GM10266 (cell line): Measurements from ENCODE around the gene GPHB5.

Experiments
- DNase-seq: peaks from one replicate; pipeline ENCODE4 v3.0.0; 2012; ENCODE audit errors: extremely low spot score
- TF ChIP-seq, protein P1 (sequence below): IDR thresholded peaks from 2 replicates; pipeline ENCODE4 v1.5.1; 2012; ENCODE audit warnings: mild to moderate bottlenecking, low read depth; ENCODE audit not compliant: control insufficient read depth, insufficient read depth; ENCODE audit errors: missing control alignments

GPHB5 gene

DNA sequence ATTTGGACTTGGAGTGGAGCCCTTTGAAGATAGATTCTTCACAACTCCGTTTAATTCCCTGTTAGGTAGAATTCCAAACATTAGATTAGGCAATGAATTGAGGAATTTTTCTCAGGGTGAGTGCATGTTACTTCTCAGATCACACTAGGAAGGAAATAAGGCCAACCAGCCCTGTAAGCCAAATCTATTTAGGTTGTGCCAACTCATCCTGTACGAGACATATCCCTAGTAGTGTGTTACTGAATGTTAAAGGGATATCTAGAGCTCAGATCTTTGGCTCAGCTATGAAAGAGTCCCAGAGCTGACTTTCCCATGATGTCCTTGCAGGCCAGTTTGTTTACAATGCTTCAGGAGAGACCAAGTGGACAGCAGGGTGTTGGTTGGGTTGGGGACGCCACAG lies 45.6 kb downstream of the GPHB5 start:
- DNase-seq = no peak

DNA sequence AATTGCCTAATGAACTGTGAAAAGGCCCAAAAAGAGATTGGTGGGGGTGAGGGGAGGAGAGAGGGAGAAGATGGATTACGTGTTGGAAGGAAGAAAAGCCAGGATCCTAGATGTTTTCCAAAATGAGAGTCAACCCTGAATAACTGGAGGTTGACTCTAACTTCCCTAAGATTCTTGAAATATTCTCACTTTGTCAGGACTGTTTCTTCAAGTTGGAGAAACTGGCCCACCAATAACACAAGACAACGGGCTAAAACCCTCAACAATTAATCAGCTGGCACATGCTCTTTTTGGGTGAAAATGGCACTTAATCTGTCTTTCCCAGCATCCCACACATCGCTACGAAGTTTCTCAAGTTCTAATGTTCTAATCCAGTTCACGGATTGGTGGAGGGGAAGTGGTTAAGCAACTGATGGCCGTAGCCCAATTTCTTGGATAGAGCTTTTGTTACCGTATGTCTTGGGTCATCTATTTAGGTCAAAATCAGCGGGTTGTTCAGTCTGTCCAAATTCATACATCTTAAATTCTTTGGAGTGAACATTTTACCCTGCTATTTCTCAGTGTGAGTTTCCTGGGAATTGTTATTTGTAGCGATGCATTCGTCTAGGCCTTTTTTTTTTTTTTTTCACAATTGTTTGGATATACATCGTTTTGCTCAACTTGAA lies 49.0 kb downstream of the GPHB5 start:
- DNase-seq = no peak
- TF ChIP-seq, protein P1, sequence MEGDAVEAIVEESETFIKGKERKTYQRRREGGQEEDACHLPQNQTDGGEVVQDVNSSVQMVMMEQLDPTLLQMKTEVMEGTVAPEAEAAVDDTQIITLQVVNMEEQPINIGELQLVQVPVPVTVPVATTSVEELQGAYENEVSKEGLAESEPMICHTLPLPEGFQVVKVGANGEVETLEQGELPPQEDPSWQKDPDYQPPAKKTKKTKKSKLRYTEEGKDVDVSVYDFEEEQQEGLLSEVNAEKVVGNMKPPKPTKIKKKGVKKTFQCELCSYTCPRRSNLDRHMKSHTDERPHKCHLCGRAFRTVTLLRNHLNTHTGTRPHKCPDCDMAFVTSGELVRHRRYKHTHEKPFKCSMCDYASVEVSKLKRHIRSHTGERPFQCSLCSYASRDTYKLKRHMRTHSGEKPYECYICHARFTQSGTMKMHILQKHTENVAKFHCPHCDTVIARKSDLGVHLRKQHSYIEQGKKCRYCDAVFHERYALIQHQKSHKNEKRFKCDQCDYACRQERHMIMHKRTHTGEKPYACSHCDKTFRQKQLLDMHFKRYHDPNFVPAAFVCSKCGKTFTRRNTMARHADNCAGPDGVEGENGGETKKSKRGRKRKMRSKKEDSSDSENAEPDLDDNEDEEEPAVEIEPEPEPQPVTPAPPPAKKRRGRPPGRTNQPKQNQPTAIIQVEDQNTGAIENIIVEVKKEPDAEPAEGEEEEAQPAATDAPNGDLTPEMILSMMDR = no peak

More for the DNA sequence above, 45.6 kb downstream of the GPHB5 start:
- TF ChIP-seq, protein P1 = no peak

DNA sequence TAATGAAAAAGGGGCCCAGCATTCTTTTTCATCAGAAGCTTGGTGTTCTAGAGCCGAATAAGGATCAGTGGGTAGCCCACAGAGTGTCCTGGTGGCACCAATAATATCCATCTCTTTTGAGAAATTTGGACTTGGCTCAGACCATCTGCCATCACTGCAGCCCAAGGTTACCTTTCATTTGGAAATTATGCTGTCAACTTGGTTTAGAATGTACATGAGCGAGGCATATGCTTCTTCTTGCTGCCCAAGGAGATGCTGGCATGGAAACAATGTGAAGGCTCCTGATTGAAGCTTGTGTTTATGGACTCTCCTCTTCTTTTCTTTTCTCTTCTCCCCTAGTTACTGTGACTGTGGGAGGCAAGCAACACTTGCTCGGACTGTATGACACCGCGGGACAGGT lies 50.0 kb downstream of the GPHB5 start:
- TF ChIP-seq, protein P1 = no peak
- no peak for DNase-seq

DNA sequence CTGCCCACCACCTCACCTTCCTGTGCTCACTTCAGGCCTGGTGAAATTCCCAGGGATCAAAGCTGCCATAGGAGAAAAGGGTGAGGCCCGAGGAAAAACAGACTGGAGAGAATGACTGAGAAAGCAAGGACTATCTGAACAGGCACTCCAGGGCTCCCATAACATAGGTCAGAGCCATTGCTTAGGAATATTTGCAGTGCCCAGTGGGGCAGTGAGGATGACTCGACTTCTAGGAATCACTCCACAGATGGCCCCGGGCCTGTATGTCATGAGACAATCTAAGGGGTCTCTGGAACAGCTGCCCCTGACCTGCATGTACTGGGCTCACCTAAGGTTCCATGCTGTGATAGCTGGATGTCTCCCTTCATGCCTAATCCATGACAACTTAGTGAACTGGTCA lies 51.6 kb downstream of the GPHB5 start:
- TF ChIP-seq, protein P1 = no peak
- no peak for DNase-seq

DNA sequence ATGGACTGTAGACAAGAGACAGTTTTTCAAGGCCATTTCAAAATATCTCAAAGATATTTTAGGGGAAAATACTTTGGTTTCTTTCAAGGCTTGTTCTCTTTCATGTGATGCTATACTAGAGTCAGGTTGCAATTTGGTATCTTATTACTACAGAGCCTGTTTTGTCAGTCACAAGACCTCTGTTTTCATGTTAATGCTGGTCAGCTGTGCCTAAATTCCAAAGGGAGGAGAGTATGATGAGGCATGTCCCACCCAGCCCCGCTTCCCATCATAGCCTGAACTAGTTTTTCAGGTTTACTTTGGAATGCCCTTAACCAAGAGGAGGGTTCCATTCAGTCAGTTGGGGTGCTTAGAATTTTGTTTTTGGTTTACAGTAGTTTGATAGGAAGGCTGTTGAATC lies 52.6 kb downstream of the GPHB5 start:
- DNase-seq = no peak
- TF ChIP-seq, protein P1 = no peak
